Parathyroid adenoma (tissue), 2 donors: ENCODE measurements around the gene ZNF277.
A peak's percentile ranks its signal among the peaks of the same experiment; 100 is the strongest.

Experiments
- H2AFZ ChIP-seq: fragments of 300-600 bp; sonication (generic); one replicate; pipeline ENCODE4 v1.7.0; 2017; ENCODE audit warnings: antibody characterized with exemption, mild to moderate bottlenecking
- H3K27ac ChIP-seq: fragments of 300-600 bp; sonication (generic); one replicate; pipeline ENCODE4 v1.7.0; 2017
- H3K27me3 ChIP-seq: fragments of 300-600 bp; sonication (generic); one replicate; pipeline ENCODE4 v1.7.0; 2017; ENCODE audit warnings: low read length; ENCODE audit not compliant: control insufficient read depth, insufficient read depth
- H3K36me3 ChIP-seq: fragments of 300-600 bp; sonication (generic); one replicate; pipeline ENCODE4 v1.7.0; 2017; ENCODE audit warnings: low read length; ENCODE audit not compliant: control insufficient read depth, insufficient read depth
- H3K4me1 ChIP-seq: fragments of 300-600 bp; sonication (generic); one replicate; pipeline ENCODE4 v1.7.0; 2017; ENCODE audit warnings: control low read depth
- H3K4me2 ChIP-seq: fragments of 300-600 bp; sonication (generic); one replicate; pipeline ENCODE4 v1.7.0; 2017; ENCODE audit warnings: low read length
- H3K4me3 ChIP-seq: fragments of 300-600 bp; sonication (generic); one replicate; pipeline ENCODE4 v1.7.0; 2017; ENCODE audit warnings: low read depth, low read length
- H3K79me2 ChIP-seq: fragments of 300-600 bp; sonication (generic); one replicate; pipeline ENCODE4 v1.7.0; 2017; ENCODE audit warnings: control low read depth
- H3K9ac ChIP-seq: fragments of 300-600 bp; sonication (generic); one replicate; pipeline ENCODE4 v1.7.0; 2017; ENCODE audit warnings: mild to moderate bottlenecking
- H3K9me3 ChIP-seq: fragments of 300-600 bp; sonication (generic); one replicate; pipeline ENCODE4 v1.7.0; 2017; ENCODE audit warnings: low read length; ENCODE audit not compliant: control insufficient read depth
- TF ChIP-seq, protein P1 (sequence below): fragments of 300-600 bp; sonication (generic); IDR thresholded peaks from one replicate; pipeline ENCODE4 v1.7.0; 2017; ENCODE audit warnings: antibody characterized with exemption, mild to moderate bottlenecking
- donor health status: primary hyperparathyroidism.

The ZNF277 gene

DNA sequence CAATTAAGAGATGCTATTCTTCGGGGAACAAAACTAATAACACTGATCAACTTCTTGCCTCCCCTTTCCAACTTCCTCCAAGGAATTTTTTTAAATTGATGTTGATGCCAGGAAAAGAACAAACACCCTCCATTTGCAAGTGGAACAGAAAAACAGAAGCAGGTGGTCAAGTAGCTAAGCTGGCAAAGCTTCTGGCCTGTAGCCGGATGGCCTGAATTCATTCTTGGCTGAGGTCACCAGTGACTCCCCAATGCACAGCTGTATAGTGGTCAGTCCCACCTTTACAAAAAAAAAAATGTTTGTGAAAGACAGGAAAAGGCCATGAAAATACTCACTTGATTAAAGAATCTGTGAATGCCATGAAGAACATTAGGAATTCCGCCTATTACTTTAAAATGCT, 39.3 kb upstream of the ZNF277 start:
- no peak overlapping the region for H3K9ac ChIP-seq
- H2AFZ ChIP-seq: no peak overlapping the region
- H3K27me3 ChIP-seq: no peaks in the 10 kb centered on the region
- no peak overlapping the region for H3K4me2 ChIP-seq
- H3K36me3 ChIP-seq: no peaks in the 10 kb centered on the region
- no peaks in the 10 kb centered on the region for H3K4me1 ChIP-seq
- H3K27ac ChIP-seq: no peak overlapping the region
- no peaks in the 10 kb centered on the region for H3K9me3 ChIP-seq
- TF ChIP-seq, protein P1, sequence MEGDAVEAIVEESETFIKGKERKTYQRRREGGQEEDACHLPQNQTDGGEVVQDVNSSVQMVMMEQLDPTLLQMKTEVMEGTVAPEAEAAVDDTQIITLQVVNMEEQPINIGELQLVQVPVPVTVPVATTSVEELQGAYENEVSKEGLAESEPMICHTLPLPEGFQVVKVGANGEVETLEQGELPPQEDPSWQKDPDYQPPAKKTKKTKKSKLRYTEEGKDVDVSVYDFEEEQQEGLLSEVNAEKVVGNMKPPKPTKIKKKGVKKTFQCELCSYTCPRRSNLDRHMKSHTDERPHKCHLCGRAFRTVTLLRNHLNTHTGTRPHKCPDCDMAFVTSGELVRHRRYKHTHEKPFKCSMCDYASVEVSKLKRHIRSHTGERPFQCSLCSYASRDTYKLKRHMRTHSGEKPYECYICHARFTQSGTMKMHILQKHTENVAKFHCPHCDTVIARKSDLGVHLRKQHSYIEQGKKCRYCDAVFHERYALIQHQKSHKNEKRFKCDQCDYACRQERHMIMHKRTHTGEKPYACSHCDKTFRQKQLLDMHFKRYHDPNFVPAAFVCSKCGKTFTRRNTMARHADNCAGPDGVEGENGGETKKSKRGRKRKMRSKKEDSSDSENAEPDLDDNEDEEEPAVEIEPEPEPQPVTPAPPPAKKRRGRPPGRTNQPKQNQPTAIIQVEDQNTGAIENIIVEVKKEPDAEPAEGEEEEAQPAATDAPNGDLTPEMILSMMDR: no peak
- no peak overlapping the region for H3K4me3 ChIP-seq
- H3K79me2 ChIP-seq: no peaks in the 10 kb centered on the region

DNA sequence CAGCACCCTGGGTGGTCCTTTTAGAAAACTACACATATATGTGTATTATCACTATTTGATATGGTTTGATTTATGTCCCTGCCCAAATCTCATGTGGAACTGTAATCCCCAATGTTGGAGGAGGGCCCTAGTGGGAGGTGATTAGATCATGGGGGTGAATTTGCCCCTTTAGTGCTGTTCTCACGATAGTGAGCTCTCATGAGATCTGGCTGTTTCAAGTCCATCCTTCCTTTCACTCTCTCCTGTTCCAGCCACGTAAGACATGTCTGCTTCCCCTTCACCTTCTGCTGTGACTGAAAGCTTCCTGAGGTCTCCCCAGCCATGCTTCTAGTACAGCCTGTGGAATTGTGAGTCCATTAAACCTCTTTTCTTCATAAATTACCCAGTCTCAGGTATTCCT, 37.6 kb upstream of the ZNF277 start:
- Histone ChIP-seq H3K9me3 (no peaks in the 10 kb centered on the region), H3K4me3 (no peak overlapping the region), H3K27ac (no peak overlapping the region), H3K27me3 (no peaks in the 10 kb centered on the region), H3K36me3 (no peaks in the 10 kb centered on the region), H3K4me2 (no peak overlapping the region), H2AFZ (no peak overlapping the region), H3K9ac (no peak overlapping the region), H3K4me1 (no peaks in the 10 kb centered on the region), H3K79me2 (no peaks in the 10 kb centered on the region)
- TF ChIP-seq, protein P1: no peak

DNA sequence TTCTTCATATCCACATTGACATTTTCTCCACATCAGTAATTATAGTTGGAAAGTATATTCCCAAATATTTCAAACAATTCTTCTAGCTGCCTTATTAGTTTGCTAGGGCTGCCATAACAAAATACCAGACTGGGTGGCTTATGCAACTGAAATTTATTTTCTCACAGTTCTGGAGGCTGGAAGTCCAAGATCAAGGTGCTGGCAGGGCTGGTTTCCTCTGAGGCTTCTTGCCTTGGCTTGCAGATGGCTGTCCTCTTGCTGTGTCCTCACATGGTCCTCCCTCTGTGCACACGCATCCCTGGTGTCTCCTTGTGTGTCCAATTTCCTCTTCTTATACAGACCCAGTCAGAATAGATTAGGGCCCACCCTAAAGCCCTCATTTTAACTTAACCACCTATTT, 34.8 kb upstream of the ZNF277 start:
- Histone ChIP-seq H3K9me3 (no peaks in the 10 kb centered on the region), H3K27me3 (no peaks in the 10 kb centered on the region), H3K4me3 (no peak overlapping the region), H3K4me1 (no peaks in the 10 kb centered on the region), H3K4me2 (no peak overlapping the region), H3K36me3 (no peaks in the 10 kb centered on the region), H3K9ac (no peak overlapping the region), H3K27ac (no peak overlapping the region), H2AFZ (no peak overlapping the region), H3K79me2 (no peaks in the 10 kb centered on the region)
- TF ChIP-seq, protein P1: no peak

DNA sequence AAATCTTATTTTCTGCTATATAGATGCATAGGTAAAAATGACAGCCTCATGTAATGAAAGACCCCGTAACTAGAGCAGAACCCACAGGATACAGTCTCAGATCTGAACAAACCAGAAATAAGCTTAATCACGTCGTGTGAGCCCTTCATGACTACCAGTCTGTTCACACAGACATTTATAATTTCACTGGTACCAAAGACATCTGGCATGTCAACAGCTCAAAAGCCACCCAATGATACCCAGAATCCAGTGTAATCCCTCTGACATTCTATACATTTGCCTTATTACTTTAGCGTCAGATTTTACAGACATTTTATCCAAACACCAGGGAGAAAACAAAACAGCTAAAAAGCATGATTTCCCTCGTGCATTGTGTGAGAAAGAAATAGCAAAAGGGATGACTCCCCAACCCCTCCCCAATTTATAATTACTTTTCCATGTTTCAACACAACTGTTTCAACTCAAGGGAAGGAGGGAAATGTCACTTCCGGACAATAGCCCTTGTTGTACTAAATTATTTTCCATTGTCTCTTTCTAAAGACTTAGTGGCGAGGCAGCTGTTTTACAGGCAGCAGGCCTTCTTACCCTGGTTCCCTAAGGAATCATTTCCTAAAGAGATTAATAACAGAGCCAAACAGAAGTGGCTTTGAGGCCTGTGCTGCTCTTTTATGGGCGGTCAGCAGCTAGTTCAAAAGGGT, 33.5 kb upstream of the ZNF277 start:
- no peaks in the 10 kb centered on the region for H3K4me1 ChIP-seq
- TF ChIP-seq, protein P1: no peak
- no peak overlapping the region for H3K4me3 ChIP-seq
- H3K9ac ChIP-seq: no peak overlapping the region
- no peaks in the 10 kb centered on the region for H3K27me3 ChIP-seq
- no peaks in the 10 kb centered on the region for H3K79me2 ChIP-seq
- peak overlapping the region; percentile 15 for H3K27ac ChIP-seq
- H3K36me3 ChIP-seq: no peaks in the 10 kb centered on the region
- no peaks in the 10 kb centered on the region for H3K9me3 ChIP-seq
- H3K4me2 ChIP-seq: no peak overlapping the region
- no peak overlapping the region for H2AFZ ChIP-seq

DNA sequence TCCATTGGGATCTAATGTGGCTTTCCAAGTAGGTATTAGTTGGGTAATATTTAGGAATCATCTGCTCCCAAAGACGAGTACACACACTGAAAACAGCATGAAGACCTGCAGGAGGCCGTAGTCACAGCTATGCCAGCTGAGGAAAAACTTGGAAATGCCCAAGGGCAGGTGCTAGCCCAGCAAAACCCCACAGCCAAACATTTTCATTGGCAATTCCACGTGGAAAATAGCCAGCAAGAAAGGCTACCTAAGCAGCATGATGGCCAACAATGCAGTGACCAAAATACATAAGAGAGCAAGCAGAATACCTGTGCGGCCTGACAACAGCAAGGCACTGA, 33.0 kb upstream of the ZNF277 start:
- no peak overlapping the region for H3K9ac ChIP-seq
- no peaks in the 10 kb centered on the region for H3K27me3 ChIP-seq
- H3K4me3 ChIP-seq: no peak overlapping the region
- TF ChIP-seq, protein P1: no peak
- no peaks in the 10 kb centered on the region for H3K9me3 ChIP-seq
- peak overlapping the region; percentile 15 for H3K27ac ChIP-seq
- H3K4me2 ChIP-seq: no peak overlapping the region
- H3K79me2 ChIP-seq: no peaks in the 10 kb centered on the region
- no peaks in the 10 kb centered on the region for H3K36me3 ChIP-seq
- H3K4me1 ChIP-seq: no peaks in the 10 kb centered on the region
- no peak overlapping the region for H2AFZ ChIP-seq
